ENCODE measurements around the gene TMEM14C. TPM values are rescaled to one million over a fixed set of nuclear protein-coding genes. Genes with fewer than 3 reads are reported as not detected.
"Not testable (repeated sequence)": the region's sequence is repeated elsewhere in the genome, so short reads cannot be mapped to it uniquely, and the experiment has no call there.

The TMEM14C gene
- total RNA-seq, 1 donor from 2014 or later = 77.5 TPM

GRCh38 chr6:10720960-10721849 is 1.7 kb upstream of the TMEM14C start:
- not testable (repeated sequence) for DNase-seq

DNA sequence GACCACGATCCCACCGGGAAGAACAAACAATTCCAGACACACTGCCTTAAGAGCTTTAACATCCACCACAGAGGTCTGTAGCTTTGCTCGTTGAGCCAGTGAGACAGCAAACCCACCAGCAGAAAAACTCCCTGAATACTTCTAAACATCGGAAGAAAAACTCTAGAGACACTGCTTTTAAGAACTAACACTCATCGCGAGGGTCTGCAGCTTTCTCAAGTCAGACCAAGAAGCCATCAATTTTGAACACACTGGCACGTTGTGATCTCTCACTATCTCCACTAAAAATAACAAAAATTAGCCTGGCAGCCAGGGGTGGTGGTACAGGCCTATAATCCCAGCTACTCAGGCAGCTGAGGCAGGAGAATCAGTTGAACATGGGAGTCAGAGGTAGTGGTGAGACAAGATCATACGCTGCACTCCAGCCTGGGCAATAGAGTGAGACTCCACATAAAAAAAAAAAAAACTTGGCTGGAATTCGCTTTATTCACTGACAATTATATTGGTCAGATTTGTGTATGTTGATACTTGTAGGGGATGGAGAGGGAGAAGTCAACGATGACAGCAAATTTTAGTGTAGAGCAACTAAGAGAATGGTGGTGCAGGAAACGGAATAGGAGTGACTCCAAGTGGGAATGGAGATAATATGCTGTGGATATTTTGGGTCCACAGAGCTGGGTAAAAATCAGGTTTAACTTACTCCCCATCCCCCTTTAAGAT is 860 bp upstream of the TMEM14C start:
- DNase-seq = no peak

DNA sequence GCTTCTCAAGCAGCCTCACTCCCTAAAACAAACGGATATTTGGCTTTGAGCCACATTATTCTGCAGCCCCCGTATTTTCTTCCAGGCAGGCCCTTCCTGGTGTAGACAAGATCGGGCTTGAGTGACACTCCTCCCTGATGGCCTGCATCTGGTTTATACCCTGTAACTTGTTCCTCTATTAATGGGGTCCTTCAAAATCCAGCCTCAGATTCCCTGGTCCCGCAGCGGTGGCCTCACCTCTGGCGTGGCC is 375 bp upstream of the TMEM14C start:
- no peak for DNase-seq

DNA sequence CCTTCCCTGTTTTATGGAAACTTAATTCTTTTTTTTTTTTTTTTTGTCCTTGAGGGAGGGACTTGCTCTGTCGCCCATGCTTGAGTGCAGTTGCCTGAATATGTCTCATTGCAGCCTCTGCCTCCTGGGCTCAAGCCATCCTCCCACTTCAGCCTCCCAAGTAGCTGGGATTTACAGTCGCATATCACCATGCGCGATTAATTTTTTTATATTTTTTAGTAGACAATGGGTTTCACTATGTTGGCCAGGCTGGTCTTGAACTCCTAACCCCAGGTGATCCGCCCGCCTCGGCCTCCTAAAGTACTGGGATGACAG is 654 bp downstream of the TMEM14C start:
- DNase-seq = no peak

GRCh38 chr6:10725044-10725443 is 2.2 kb downstream of the TMEM14C start:
- DNase-seq = no peak

GRCh38 chr6:10725716-10726115 is 2.8 kb downstream of the TMEM14C start:
- no peak for DNase-seq

- DNase-seq = no peak
Measured at GRCh38 chr6:10730254-10730653, 7.4 kb downstream of the TMEM14C start.

DNA sequence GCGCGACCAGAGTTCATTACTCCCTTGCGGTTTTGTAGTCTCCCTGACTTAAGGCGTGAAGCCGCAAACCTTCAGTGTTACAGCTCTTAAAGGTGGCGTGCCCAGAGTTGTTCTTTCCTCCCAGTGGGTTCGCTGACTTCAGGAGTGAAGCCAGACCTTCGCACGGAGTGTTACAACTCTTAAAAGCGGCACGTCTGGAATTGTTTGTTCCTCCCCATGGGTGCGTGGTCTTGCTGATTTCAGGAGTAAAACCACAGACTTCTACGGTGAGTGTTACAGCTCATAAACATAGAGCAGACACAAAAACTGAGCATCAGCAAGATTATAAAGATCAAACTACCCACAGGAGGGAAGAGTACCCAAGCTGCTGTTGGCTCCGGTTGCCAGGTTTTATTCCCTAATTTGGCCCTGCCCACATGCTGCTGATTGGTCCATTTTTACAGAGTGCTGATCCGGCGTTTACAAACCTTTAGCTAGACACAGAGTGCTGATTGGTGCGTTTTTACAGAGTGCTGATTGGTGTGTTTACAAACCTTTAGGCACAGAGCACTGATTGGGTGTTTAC is 10.4 kb downstream of the TMEM14C start:
- no peak for DNase-seq

- no peak for DNase-seq
Measured at GRCh38 chr6:10733863-10734262, 11.0 kb downstream of the TMEM14C start.

DNA sequence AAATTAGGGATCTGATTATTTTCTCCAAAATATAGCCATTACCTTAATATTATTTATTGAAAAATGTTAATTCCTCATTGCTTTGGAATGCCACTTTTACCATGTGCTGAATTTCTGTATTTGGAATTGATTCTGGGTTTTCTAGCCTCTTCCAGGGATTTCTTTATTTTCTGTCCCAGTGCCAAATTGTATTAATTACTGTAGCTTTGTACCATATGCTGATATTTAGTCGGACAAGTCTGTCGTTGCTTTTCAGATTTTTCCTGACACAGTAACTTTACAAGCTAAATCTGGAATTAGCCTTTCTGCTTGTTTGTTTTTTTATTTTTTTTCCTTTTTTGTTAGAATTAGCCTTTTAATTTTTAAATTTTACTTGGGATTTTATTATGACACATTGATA is 13.9 kb downstream of the TMEM14C start:
- no peak for DNase-seq

DNA sequence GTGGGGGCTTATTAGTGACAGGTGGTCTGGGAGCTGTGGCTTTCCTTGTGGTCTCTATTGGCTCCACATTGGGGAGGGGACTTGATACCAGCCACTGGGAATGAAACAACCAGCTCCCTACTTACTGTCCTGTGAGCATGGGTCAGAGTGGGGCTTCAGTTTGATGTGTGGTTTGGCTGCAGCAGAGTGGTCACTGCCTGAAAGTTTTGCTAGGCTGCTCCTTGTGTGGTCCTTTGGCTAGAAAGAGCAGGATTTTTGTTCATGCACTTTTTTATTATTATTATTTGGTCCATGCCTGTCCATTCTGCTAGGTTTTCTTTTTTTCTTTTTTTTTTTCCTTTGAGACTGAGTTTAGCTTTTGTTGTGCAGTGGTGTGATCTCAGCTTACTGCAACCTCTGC is 17.2 kb downstream of the TMEM14C start:
- no peak for DNase-seq

GRCh38 chr6:10741643-10742042 is 18.8 kb downstream of the TMEM14C start:
- DNase-seq = not testable (repeated sequence)

GRCh38 chr6:10742251-10742650 is 19.4 kb downstream of the TMEM14C start:
- DNase-seq = no peak

DNA sequence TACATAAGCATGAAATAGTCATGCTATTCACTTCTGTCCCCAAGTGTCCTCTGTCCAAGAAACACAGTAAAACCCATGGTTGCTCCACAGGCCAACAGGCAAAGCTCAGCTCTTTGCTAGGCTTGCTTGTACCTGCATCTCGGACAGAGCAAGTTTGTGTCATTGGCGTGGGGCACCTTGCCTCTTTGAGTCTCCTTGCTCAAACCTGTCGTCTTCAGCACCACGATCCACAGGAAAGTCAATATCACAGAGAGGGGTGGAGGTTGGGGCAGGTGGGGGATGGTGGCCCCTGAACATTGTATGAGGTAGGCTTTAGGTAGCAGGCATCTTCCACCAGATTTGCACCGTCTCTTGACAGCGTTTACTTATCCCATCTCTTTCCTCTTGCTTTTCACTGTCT is 20.6 kb downstream of the TMEM14C start:
- no peak for DNase-seq

DNA sequence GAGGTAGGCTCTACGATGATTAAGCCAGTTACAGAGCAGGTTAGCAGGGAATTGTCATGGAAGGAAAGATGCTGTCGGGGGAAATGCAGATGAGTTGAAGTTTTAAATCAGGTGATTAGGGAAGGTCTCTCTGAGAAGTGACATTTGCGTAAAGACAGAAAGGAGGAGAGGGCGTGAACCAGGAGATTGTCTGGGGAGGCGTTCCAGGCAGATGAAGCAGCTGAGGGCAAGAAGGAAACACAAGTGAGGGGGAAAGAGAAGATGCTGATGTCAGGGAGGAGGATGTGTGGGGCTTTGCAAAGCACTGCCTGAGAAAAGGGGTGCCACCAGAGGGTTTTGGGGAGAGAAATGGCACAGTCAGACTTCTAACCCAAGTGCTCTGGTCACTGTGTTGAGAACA is 22.2 kb downstream of the TMEM14C start:
- DNase-seq = no peak

DNA sequence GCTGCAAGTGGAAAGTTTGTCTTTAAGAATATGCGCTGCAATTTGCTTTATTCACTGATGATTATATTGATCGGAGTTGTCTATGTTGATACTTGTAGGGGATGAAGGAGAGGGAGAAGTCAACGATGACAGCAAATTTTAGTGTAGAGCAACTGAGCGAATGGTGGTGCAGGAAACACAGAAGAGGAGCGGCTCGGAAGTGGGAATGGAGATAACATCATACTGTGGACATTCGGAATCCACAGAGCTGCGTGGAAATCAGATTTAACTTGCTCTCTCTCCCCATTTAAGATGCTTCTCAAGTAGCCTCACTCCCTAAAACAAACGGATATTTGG is 24.0 kb downstream of the TMEM14C start:
- no peak for DNase-seq

DNA sequence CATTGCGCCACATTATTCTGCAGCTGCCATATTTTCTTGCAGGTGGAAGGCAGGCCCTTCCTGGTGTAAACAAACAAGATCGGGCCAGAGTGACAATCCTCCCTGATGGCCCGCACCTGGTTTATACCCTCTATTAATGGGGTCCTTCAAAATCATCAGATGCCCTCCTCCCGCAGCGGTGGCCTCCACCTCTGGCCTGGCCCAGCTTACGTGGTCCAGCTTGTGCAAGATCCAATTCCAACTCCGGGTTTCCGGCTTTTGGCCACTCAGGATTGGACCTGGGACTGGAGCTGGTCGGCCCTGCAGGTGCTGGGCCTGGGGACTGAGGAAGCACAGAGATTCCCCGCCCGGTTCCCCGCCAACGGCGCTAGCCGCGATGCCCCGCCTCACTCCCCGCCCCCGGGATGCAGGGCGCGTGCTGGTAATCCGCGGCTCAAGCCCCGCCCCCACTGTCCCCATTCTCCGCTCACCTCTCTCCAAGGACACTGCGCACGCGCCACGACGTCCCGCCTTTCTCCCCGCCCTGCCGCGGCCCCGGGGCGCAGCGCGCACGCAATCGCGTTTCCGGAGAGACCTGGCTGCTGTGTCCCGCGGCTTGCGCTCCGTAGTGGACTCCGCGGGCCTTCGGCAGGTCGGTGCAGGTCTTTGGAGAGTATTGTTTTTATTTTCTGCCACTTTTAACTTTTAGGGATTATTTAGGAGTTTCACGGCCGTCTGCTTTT is 24.5 kb downstream of the TMEM14C start, which contains the start of gene TMEM14B:
Gene TMEM14B, plus strand, starts transcription at position 555 of the 722 bp plus-strand sequence. CDS start 1,441 bp downstream, outside the sequence.
- peak; percentile 99 for DNase-seq

DNA sequence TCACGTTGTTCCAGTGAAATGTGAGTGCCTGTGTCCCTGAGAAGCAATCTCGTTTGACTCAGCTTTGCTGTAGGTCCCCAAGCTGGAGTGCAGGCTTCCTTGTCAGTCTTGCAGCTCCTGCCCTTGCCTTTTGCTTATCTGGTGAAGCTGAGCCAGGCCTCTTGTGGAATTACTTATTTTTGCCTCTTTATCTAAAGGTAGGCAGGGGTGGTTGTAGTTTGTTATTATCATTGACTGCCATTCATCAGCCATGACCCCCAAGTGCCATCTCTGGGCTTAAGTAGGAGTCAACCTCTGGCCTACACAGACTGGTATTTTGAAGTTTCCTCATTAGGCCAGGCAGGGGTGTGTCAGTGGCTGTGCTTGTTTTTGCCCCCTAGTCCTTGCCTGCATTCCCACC is 26.9 kb downstream of the TMEM14C start:
- no peak for DNase-seq

DNA sequence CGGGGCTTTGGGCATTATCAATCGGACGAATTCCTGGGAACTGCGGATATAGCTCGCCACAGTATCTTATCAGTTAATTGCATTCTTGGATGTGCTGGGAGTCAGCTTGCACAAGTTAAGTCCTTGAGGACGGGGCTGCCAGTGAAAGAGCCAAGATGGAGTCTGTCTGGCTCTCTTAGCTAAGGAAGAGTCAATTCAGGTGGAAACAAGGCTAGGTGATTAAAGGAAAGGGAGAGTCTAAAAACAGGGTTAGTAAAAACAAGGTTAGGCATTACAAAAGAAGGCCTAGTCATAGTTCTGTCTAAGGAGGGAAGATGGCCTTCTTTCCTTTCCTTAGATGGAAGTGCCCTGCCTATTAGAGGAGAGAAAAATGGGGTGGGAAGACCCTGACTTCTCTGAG is 27.7 kb downstream of the TMEM14C start:
- not testable (repeated sequence) for DNase-seq

DNA sequence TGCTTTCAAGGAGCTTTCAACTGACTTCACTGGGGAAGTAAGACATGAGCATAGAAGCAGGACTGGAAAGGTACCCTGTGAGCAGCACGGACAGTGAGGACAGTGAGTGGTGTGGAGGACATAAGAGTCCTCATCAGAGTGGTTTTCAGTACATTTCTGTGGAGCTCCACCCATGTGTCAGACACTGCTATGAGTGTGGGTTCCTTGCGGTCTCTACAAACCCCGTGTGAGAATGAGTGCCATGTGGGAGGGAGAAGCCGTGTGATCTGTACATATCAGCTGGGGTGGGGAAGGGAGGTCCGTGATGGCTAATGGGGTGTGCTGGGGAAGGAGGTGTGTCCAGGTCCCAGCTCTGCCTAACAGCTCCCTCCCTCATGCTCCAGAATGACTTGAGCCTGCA is 28.9 kb downstream of the TMEM14C start:
- DNase-seq = not testable (repeated sequence)

GRCh38 chr6:10756085-10756484 is 33.2 kb downstream of the TMEM14C start:
- no peak for DNase-seq

- peak; percentile 62 for DNase-seq
Measured at GRCh38 chr6:10759312-10759839, 36.5 kb downstream of the TMEM14C start.

GRCh38 chr6:10759884-10760329 is 37.0 kb downstream of the TMEM14C start:
- no peak for DNase-seq

Measured in tongue (tissue), 2 donors.